Ovary (tissue), 3 donors: Measurements from ENCODE around the gene FLII.

Experiments used
- CTCF ChIP-seq, 3 donors: fragments of 450-650 bp in 2 of 3; fragments of 200-600 bp in 1 of 3; IDR thresholded peaks; one replicate each; pipeline versions ENCODE4 v1.5.1 to v1.8.0; 2016 to 2022; ENCODE audit warnings: antibody characterized with exemption in 3 of 3, mild to moderate bottlenecking in 1 of 3
- EP300 ChIP-seq: sonication (generic); formaldehyde crosslinking; IDR thresholded peaks from one replicate; pipeline ENCODE4 v1.6.1; 2017; ENCODE audit warnings: antibody characterized with exemption
- donor health status: DM: no; HTN: no; CAD: no.

GRCh38 chr17:18256776-18257175 lies 1.8 kb downstream of the FLII start:
- TF ChIP-seq EP300: no peak
- no peak for TF ChIP-seq CTCF (IDR thresholded peaks at IDR 0.05)
